Liver (tissue), 9 donors: Measurements from ENCODE around the gene ARHGAP12. TPM values are rescaled to one million over a fixed set of nuclear protein-coding genes. Genes with fewer than 3 reads are reported as not detected.
A peak's percentile ranks its signal among the peaks of the same experiment; 100 is the strongest.

Experiments
- DNase-seq: peaks from one replicate; pipeline ENCODE4 v3.0.0-alpha.2; 2017; ENCODE audit warnings: low spot score
- H3K27ac ChIP-seq, 2 donors: one replicate each; pipeline ENCODE4 v1.7.0; 2013; ENCODE audit warnings: inconsistent platforms in 2 of 2, low read length in 2 of 2, control low read depth in 1 of 2, low read depth in 1 of 2, mild to moderate bottlenecking in 1 of 2
- H3K27me3 ChIP-seq, 4 donors: one replicate each; pipeline versions ENCODE4 v1.6.1 to v1.7.0; 2013; ENCODE audit warnings: low read length in 3 of 4, inconsistent platforms in 1 of 4, mild to moderate bottlenecking in 1 of 4, moderate library complexity in 1 of 4; ENCODE audit not compliant: control insufficient read depth in 4 of 4, insufficient read depth in 4 of 4
- H3K36me3 ChIP-seq, 4 donors: one replicate each; pipeline versions ENCODE4 v1.6.1 to v1.7.0; 2013; ENCODE audit warnings: low read length in 3 of 4, mild to moderate bottlenecking in 3 of 4, low read depth in 1 of 4, moderate library complexity in 1 of 4; ENCODE audit not compliant: control insufficient read depth in 4 of 4, insufficient read depth in 3 of 4
- H3K4me1 ChIP-seq, 4 donors: one replicate each; pipeline versions ENCODE4 v1.6.1 to v1.7.0; 2013; ENCODE audit warnings: low read length in 3 of 4, mild to moderate bottlenecking in 3 of 4, moderate library complexity in 1 of 4; ENCODE audit not compliant: control insufficient read depth in 4 of 4, insufficient read depth in 4 of 4
- H3K4me3 ChIP-seq, 3 donors: one replicate each; pipeline versions ENCODE4 v1.6.1 to v1.7.0; 2013; ENCODE audit warnings: low read length in 3 of 3, control low read depth in 1 of 3, low read depth in 1 of 3, mild to moderate bottlenecking in 1 of 3
- H3K9ac ChIP-seq, 2 donors: one replicate each; pipeline ENCODE4 v1.7.0; 2013; ENCODE audit warnings: low read length in 2 of 2, mild to moderate bottlenecking in 2 of 2, moderate library complexity in 2 of 2, control low read depth in 1 of 2, low read depth in 1 of 2
- H3K9me3 ChIP-seq, 4 donors: one replicate each; pipeline versions ENCODE4 v1.6.1 to v1.7.0; 2013; ENCODE audit warnings: low read length in 3 of 4; ENCODE audit not compliant: control insufficient read depth in 4 of 4
- EGR1 ChIP-seq, 2 donors: IDR thresholded peaks; 2 replicates each; pipeline ENCODE4 v1.6.1; 2016 to 2018; ENCODE audit warnings: antibody characterized with exemption in 2 of 2, low read depth in 2 of 2
- FOXA1 ChIP-seq: IDR thresholded peaks from 2 replicates; pipeline ENCODE4 v1.6.1; 2016; ENCODE audit warnings: antibody characterized with exemption
- HNF4A ChIP-seq, 2 donors: conservative IDR thresholded peaks; 2 replicates each; pipeline ENCODE4 v1.6.1; 2016; ENCODE audit warnings: antibody characterized with exemption in 2 of 2, mild to moderate bottlenecking in 2 of 2
- HNF4G ChIP-seq: IDR thresholded peaks from 2 replicates; pipeline ENCODE4 v1.6.1; 2016; ENCODE audit warnings: antibody characterized with exemption
- JUND ChIP-seq, 2 donors: IDR thresholded peaks; 2 replicates each; pipeline ENCODE4 v1.6.1; 2016; ENCODE audit warnings: antibody characterized with exemption in 2 of 2
- RAD21 ChIP-seq, 2 donors: IDR thresholded peaks; 2 replicates each; pipeline ENCODE4 v1.6.1; 2016; ENCODE audit warnings: antibody characterized with exemption in 2 of 2, mild to moderate bottlenecking in 2 of 2
- RXRA ChIP-seq, 2 donors: IDR thresholded peaks; 2 replicates each; pipeline ENCODE4 v1.6.1; 2017 to 2018; ENCODE audit warnings: antibody characterized with exemption in 2 of 2, mild to moderate bottlenecking in 1 of 2
- SP1 ChIP-seq: IDR thresholded peaks from 2 replicates; pipeline ENCODE4 v1.6.1; 2018; ENCODE audit warnings: antibody characterized with exemption, mild to moderate bottlenecking
- YY1 ChIP-seq: IDR thresholded peaks from 2 replicates; pipeline ENCODE4 v1.6.1; 2016; ENCODE audit warnings: antibody characterized with exemption, mild to moderate bottlenecking
- WGBS: extraction: QIAGEN DNeasy Blood & Tissue Kit; methylation state at CpG from one replicate; pipeline ENCODE4 v1.1.7; 2013; 5-methylcytosine and 5-hydroxymethylcytosine counted together
- polyA plus RNA-seq, 2 donors: library from polyadenylated mRNA; stranded (reverse) in 1 of 2; unstranded in 1 of 2; fragments of 200-250 nt in 1 of 2; fragments of >200 nt in 1 of 2; fragmentation: Nextera tagmentation in 1 of 2; extraction: Ambion mirVana in 1 of 2; gene quantifications; one replicate each; pipeline versions ENCODE4 v1.2.1 to v1.2.3, GENCODE V29; 2013 to 2015
- total RNA-seq, 2 donors: library from RNA; depleted of rRNA; stranded (reverse); fragments of >200 nt; gene quantifications; one replicate each; pipeline ENCODE4 v1.2.3, GENCODE V29; 2014
- TF ChIP-seq, protein P1 (sequence below): IDR thresholded peaks from 2 replicates; pipeline ENCODE4 v1.6.1; 2016; ENCODE audit warnings: antibody characterized with exemption
- TF ChIP-seq, protein P2 (sequence below): IDR thresholded peaks from 2 replicates; pipeline ENCODE4 v1.6.1; 2016; ENCODE audit warnings: antibody characterized with exemption
- TF ChIP-seq, protein P3 (sequence below): IDR thresholded peaks from 2 replicates; pipeline ENCODE4 v1.6.1; 2016; ENCODE audit warnings: antibody characterized with exemption, mild to moderate bottlenecking
- TF ChIP-seq, protein P4 (sequence below): fragments of 150-350 bp; IDR thresholded peaks from 2 replicates; pipeline ENCODE4 v1.5.1; 2017; ENCODE audit warnings: improper control_type of control experiment, low read depth, low read length; ENCODE audit not compliant: missing input control
- donor health status: healthy.
- donor health status: healthy.
- donor health status: healthy.
- donor health status: healthy.
- donor health status: healthy.

The ARHGAP12 gene
- total and polyA plus RNA-seq, 4 donors: 7.0 to 29.1 (median 12.3) TPM

DNA sequence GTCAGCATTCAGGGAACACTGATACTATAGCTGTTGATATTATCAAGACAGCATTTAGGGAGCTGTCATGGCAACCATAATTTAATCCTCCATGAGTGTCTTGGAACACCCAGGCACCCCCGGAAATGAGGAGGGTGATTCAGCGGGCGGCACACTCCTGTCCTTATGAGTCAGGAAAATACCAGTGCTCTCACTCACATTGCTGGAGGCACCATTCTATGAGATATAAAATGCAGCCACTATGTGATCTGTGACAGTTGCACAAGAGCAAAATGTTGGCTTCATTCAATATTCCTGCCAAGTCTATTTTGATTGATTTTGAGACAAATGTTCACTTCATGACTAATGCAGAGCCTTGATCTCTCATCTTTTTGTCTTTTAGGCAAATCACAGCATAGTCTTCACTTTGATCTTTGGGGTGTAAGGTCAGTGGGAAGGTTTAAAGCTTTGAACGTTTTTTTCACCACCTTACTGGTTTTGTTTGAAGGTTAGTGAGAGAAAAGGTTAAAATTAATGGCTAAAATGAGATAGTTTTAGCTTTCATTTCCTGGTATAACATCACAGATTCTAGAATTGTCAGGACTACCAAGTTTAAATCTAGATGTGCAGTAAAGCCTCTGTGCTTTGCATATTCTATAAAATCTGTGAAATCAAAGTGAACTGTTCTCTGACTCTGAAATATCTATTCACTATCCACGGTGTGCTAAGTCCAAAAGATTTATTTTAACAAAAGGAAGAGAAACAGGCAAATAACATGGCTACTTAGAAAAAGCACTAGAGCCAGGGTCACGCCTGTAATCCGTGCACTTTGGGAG, 12.4 kb upstream of the ARHGAP12 start:
- Histone ChIP-seq H3K27ac (peak overlapping the region; percentile 23 to 36), H3K9ac (no peak overlapping the region), H3K9me3 (no peaks in the 10 kb centered on the region), H3K4me3 (no peak overlapping the region), H3K36me3 (no peaks in the 10 kb centered on the region), H3K4me1 (peaks cover 13 to 34% (median 19%) of the 10 kb centered on the region in 4 donors), H3K27me3 (no peaks in the 10 kb centered on the region)
- no peak for TF ChIP-seq FOXA1
- TF ChIP-seq, protein P1, sequence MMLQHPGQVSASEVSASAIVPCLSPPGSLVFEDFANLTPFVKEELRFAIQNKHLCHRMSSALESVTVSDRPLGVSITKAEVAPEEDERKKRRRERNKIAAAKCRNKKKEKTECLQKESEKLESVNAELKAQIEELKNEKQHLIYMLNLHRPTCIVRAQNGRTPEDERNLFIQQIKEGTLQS: peak; percentile 48
- peak; percentile 84 for TF ChIP-seq YY1
- TF ChIP-seq, protein P2, sequence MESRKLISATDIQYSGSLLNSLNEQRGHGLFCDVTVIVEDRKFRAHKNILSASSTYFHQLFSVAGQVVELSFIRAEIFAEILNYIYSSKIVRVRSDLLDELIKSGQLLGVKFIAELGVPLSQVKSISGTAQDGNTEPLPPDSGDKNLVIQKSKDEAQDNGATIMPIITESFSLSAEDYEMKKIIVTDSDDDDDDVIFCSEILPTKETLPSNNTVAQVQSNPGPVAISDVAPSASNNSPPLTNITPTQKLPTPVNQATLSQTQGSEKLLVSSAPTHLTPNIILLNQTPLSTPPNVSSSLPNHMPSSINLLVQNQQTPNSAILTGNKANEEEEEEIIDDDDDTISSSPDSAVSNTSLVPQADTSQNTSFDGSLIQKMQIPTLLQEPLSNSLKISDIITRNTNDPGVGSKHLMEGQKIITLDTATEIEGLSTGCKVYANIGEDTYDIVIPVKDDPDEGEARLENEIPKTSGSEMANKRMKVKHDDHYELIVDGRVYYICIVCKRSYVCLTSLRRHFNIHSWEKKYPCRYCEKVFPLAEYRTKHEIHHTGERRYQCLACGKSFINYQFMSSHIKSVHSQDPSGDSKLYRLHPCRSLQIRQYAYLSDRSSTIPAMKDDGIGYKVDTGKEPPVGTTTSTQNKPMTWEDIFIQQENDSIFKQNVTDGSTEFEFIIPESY: no peak
- TF ChIP-seq EGR1 (IDR thresholded peaks at IDR 0.05; ENCODE audit: low read depth in 2 of 2): no peak
- TF ChIP-seq HNF4A (conservative IDR thresholded peaks at IDR 0.05): peak; percentile 58 to 60
- peak; percentile 20 for TF ChIP-seq HNF4G
- peak; percentile 46 to 64 for TF ChIP-seq JUND (IDR thresholded peaks at IDR 0.05)
- TF ChIP-seq RAD21 (IDR thresholded peaks at IDR 0.05): peak in 1 of 2 donors; percentile 10
- TF ChIP-seq RXRA (IDR thresholded peaks at IDR 0.05): peak in 1 of 2 donors; percentile 23
- TF ChIP-seq, protein P3, sequence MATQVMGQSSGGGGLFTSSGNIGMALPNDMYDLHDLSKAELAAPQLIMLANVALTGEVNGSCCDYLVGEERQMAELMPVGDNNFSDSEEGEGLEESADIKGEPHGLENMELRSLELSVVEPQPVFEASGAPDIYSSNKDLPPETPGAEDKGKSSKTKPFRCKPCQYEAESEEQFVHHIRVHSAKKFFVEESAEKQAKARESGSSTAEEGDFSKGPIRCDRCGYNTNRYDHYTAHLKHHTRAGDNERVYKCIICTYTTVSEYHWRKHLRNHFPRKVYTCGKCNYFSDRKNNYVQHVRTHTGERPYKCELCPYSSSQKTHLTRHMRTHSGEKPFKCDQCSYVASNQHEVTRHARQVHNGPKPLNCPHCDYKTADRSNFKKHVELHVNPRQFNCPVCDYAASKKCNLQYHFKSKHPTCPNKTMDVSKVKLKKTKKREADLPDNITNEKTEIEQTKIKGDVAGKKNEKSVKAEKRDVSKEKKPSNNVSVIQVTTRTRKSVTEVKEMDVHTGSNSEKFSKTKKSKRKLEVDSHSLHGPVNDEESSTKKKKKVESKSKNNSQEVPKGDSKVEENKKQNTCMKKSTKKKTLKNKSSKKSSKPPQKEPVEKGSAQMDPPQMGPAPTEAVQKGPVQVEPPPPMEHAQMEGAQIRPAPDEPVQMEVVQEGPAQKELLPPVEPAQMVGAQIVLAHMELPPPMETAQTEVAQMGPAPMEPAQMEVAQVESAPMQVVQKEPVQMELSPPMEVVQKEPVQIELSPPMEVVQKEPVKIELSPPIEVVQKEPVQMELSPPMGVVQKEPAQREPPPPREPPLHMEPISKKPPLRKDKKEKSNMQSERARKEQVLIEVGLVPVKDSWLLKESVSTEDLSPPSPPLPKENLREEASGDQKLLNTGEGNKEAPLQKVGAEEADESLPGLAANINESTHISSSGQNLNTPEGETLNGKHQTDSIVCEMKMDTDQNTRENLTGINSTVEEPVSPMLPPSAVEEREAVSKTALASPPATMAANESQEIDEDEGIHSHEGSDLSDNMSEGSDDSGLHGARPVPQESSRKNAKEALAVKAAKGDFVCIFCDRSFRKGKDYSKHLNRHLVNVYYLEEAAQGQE: no peak
- peak; percentile 24 for TF ChIP-seq SP1
- DNase-seq: no peak
- 65% methylated on average over 7 of the region's 7 CpGs for WGBS

DNA sequence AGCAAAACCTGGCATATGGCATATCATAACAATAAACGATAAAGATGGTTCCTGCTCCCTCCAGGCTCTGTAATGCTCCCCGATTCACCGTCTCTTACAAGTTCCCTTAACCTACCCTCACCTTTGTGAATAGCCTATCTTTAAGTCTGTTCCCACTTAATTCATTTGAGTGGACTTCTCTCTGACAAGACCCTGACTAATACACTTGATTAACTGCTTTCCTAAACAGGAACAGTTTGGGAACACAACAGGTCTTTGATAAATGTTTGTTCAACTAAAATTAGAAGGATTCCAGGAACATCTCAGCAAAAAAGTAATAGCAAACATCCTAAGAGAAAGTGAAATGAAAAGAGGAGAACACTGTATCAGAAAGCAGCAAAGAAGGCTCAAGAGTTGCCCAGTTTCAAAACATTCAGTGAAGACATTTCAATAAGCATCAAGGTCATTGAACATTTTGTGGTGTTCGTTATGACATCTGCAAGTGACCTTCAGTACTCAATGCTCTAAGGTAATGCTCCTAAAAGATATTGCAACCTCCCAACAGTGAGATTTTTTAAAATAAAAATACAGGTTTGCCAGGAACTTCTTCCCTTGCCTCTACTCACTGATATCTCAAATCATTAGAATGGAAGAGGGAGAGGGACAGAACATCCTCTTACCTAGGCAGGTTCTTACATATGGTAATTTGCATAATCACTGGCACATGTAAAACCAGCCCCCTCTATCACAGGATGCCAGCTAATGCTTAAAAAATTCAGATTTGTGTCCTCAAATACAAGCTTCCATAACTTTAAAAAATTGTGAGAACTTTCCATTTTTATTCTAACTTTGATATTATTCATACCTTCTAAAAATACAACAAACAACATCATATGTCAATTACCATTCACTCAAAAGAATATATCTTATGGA, 11.4 kb upstream of the ARHGAP12 start:
- 74% methylated on average over 4 of the region's 4 CpGs for whole genome bisulfite sequencing
- peak overlapping the region; percentile 4 to 52 for H3K27ac ChIP-seq
- H3K4me3 ChIP-seq: no peak overlapping the region

More for the DNA sequence above, 11.4 kb upstream of the ARHGAP12 start:
- Histone ChIP-seq H3K36me3 (no peaks in the 10 kb centered on the region), H3K27me3 (no peaks in the 10 kb centered on the region), H3K4me1 (peaks cover 13 to 34% (median 19%) of the 10 kb centered on the region in 4 donors), H3K9me3 (no peaks in the 10 kb centered on the region), H3K9ac (no peak overlapping the region)
- TF ChIP-seq RXRA (IDR thresholded peaks at IDR 0.05): peak in 1 of 2 donors; percentile 15
- TF ChIP-seq, protein P4, sequence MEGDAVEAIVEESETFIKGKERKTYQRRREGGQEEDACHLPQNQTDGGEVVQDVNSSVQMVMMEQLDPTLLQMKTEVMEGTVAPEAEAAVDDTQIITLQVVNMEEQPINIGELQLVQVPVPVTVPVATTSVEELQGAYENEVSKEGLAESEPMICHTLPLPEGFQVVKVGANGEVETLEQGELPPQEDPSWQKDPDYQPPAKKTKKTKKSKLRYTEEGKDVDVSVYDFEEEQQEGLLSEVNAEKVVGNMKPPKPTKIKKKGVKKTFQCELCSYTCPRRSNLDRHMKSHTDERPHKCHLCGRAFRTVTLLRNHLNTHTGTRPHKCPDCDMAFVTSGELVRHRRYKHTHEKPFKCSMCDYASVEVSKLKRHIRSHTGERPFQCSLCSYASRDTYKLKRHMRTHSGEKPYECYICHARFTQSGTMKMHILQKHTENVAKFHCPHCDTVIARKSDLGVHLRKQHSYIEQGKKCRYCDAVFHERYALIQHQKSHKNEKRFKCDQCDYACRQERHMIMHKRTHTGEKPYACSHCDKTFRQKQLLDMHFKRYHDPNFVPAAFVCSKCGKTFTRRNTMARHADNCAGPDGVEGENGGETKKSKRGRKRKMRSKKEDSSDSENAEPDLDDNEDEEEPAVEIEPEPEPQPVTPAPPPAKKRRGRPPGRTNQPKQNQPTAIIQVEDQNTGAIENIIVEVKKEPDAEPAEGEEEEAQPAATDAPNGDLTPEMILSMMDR: no peak
- peak; percentile 49 for TF ChIP-seq SP1
- peak in 1 of 2 donors; percentile 23 for TF ChIP-seq HNF4A (conservative IDR thresholded peaks at IDR 0.05)
- peak in 1 of 2 donors; percentile 3 for TF ChIP-seq RAD21 (IDR thresholded peaks at IDR 0.05)
- DNase-seq: no peak
